Glutamatergic neuron (in vitro differentiated cells): ENCODE results near the gene ZKSCAN7. TPM values are rescaled to one million over a fixed set of nuclear protein-coding genes. Genes with fewer than 3 reads are reported as not detected.

Experiments
- DNase-seq: peaks from one replicate; pipeline ENCODE4 v3.0.0; 2022
- H3K27ac Mint-ChIP-seq: one replicate; pipeline ENCODE4 v1.8.0; 2020; ENCODE audit warnings: mild to moderate bottlenecking, mixed read lengths, inconsistent platforms; ENCODE audit not compliant: unreplicated experiment
- H3K27me3 Mint-ChIP-seq: one replicate; pipeline ENCODE4 v1.8.0; 2020; ENCODE audit warnings: mild to moderate bottlenecking, moderate library complexity, mixed read lengths, inconsistent platforms; ENCODE audit not compliant: unreplicated experiment
- H3K36me3 Mint-ChIP-seq: one replicate; pipeline ENCODE4 v1.8.0; 2020; ENCODE audit warnings: mild to moderate bottlenecking, mixed read lengths, inconsistent platforms; ENCODE audit not compliant: unreplicated experiment
- H3K4me1 Mint-ChIP-seq: one replicate; pipeline ENCODE4 v1.8.0; 2020; ENCODE audit warnings: mild to moderate bottlenecking, low read depth, mixed read lengths, inconsistent platforms; ENCODE audit not compliant: unreplicated experiment
- H3K4me3 Mint-ChIP-seq: one replicate; pipeline ENCODE4 v1.8.0; 2020; ENCODE audit warnings: mild to moderate bottlenecking, mixed read lengths, inconsistent platforms; ENCODE audit not compliant: unreplicated experiment
- H3K9me3 Mint-ChIP-seq: one replicate; pipeline ENCODE4 v1.8.0; 2020; ENCODE audit warnings: mild to moderate bottlenecking, moderate library complexity, mixed read lengths, inconsistent platforms; ENCODE audit not compliant: unreplicated experiment
- total RNA-seq: library from RNA; stranded (reverse); fragmentation: NEBNext Ultra II Directional; extraction: Animal tissue kit (Norgen Biotek cat#: 25700); gene quantifications from one replicate; pipeline ENCODE4 v1.2.1, GENCODE V29; 2021; ENCODE audit not compliant: unreplicated experiment
- TF ChIP-seq, protein P1 (sequence below): fragments of 200-600 bp; sonication (generic); IDR thresholded peaks from one replicate; pipeline ENCODE4 v1.5.0; 2021; ENCODE audit not compliant: partially characterized antibody, unreplicated experiment

The ZKSCAN7 gene
- total RNA-seq, 1 donor from 2014 or later: 20.6 TPM

GRCh38 chr3:44511238-44511566, 43.8 kb upstream of the ZKSCAN7 start:
- no peak for DNase-seq
- TF ChIP-seq, protein P1, sequence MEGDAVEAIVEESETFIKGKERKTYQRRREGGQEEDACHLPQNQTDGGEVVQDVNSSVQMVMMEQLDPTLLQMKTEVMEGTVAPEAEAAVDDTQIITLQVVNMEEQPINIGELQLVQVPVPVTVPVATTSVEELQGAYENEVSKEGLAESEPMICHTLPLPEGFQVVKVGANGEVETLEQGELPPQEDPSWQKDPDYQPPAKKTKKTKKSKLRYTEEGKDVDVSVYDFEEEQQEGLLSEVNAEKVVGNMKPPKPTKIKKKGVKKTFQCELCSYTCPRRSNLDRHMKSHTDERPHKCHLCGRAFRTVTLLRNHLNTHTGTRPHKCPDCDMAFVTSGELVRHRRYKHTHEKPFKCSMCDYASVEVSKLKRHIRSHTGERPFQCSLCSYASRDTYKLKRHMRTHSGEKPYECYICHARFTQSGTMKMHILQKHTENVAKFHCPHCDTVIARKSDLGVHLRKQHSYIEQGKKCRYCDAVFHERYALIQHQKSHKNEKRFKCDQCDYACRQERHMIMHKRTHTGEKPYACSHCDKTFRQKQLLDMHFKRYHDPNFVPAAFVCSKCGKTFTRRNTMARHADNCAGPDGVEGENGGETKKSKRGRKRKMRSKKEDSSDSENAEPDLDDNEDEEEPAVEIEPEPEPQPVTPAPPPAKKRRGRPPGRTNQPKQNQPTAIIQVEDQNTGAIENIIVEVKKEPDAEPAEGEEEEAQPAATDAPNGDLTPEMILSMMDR: no peak
- Mint-ChIP-seq H3K36me3 (peaks cover 6% of the 10 kb centered on the region), H3K9me3 (peaks cover 8% of the 10 kb centered on the region), H3K4me1 (peaks cover 14% of the 10 kb centered on the region), H3K4me3 (peak overlapping the region; percentile 95), H3K27me3 (peaks cover 10% of the 10 kb centered on the region), H3K27ac (peak overlapping the region; percentile 94)

- H3K4me3 Mint-ChIP-seq: no peak overlapping the region
Measured at GRCh38 chr3:44513513-44513912, 41.5 kb upstream of the ZKSCAN7 start.

GRCh38 chr3:44516230-44516629, 38.8 kb upstream of the ZKSCAN7 start:
- no peak overlapping the region for H3K27ac Mint-ChIP-seq
- H3K4me1 Mint-ChIP-seq: peaks cover 4% of the 10 kb centered on the region
- H3K27me3 Mint-ChIP-seq: peaks cover 6% of the 10 kb centered on the region
- no peak overlapping the region for H3K4me3 Mint-ChIP-seq
- TF ChIP-seq, protein P1: no peak
- DNase-seq: no peak
- no peaks in the 10 kb centered on the region for H3K36me3 Mint-ChIP-seq
- peaks cover 4% of the 10 kb centered on the region for H3K9me3 Mint-ChIP-seq

More at GRCh38 chr3:44513513-44513912, 41.5 kb upstream of the ZKSCAN7 start:
- no peak for DNase-seq
- Mint-ChIP-seq H3K36me3 (no peaks in the 10 kb centered on the region), H3K27ac (no peak overlapping the region), H3K27me3 (peaks cover 10% of the 10 kb centered on the region), H3K4me1 (peaks cover 7% of the 10 kb centered on the region), H3K9me3 (peaks cover 6% of the 10 kb centered on the region)
- TF ChIP-seq, protein P1: no peak

GRCh38 chr3:44518782-44519156, 36.2 kb upstream of the ZKSCAN7 start:
- no peak overlapping the region for H3K27ac Mint-ChIP-seq

DNA sequence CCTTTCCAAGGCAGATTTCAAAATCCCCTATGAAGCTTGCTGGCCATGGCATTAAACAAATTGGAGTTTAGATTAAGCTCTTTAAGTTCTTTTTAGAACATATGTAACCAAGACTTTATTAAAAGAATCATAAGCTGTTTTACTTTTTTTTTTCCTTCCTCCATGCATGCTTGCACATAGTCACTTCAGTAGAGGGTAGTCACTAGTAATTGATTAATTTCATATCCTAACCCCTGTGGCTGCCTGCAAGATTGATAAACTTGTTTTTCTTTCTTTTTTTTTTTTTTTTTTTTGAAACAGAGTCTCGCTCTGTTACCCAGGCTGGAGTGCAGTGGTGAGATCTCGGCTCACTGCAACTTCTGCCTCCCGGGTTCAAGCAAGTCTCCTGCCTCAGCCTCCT, 33.3 kb upstream of the ZKSCAN7 start:
- H3K4me1 Mint-ChIP-seq: no peaks in the 10 kb centered on the region
- TF ChIP-seq, protein P1: no peak
- no peak for DNase-seq
- peaks cover 5% of the 10 kb centered on the region for H3K27me3 Mint-ChIP-seq
- no peaks in the 10 kb centered on the region for H3K36me3 Mint-ChIP-seq
- no peak overlapping the region for H3K4me3 Mint-ChIP-seq
- H3K27ac Mint-ChIP-seq: no peak overlapping the region
- H3K9me3 Mint-ChIP-seq: peaks cover 3% of the 10 kb centered on the region

More at GRCh38 chr3:44518782-44519156, 36.2 kb upstream of the ZKSCAN7 start:
- TF ChIP-seq, protein P1: no peak
- Mint-ChIP-seq H3K4me3 (no peak overlapping the region), H3K9me3 (no peaks in the 10 kb centered on the region), H3K27me3 (peaks cover 2% of the 10 kb centered on the region), H3K4me1 (no peaks in the 10 kb centered on the region), H3K36me3 (no peaks in the 10 kb centered on the region)
- no peak for DNase-seq
